Measurements from ENCODE around the gene LRMDA. TPM values are rescaled to one million over a fixed set of nuclear protein-coding genes. Genes with fewer than 3 reads are reported as not detected.

Gene LRMDA
- total and polyA plus RNA-seq, 2 of the 4 experiments (the other 2 are of a cell fraction): 0.07 TPM; not detected in 1

DNA sequence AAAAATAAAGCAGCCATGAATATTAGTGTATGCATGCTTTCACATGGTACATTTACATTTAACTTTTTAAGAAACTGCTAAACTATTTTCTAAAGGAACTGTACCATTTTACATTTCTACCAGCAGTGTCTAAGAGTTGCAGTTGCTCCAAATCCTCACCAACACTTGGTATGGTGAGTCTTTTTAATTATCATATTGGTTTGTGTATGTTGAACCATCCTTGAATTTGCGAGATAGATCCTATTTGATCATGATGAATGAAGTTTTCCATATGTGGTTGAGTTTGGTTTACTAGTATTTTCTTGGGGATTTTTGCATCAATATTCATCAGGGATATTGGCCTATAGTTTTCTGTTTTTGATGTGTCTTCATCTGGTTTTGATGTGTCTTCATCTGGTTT is 1057.2 kb downstream of the LRMDA start:
- CTCF ChIA-PET: no interaction called here
- TF ChIP-seq MAZ (IDR thresholded peaks at IDR 0.05; ENCODE audit: borderline replicate concordance, low read depth, low read length) (no peak), CHD1 (IDR thresholded peaks at IDR 0.05; ENCODE audit: low read depth, low read length) (no peak), RCOR1 (IDR thresholded peaks at IDR 0.05; ENCODE audit: insufficient replicate concordance, low read length) (no peak), RAD21 (IDR thresholded peaks at IDR 0.05; ENCODE audit: low read length) (no peak), BHLHE40 (IDR thresholded peaks at IDR 0.05; ENCODE audit: low read depth, low read length) (no peak), CEBPB (IDR thresholded peaks at IDR 0.05; ENCODE audit: low read depth, low read length) (no peak), MXI1 (IDR thresholded peaks at IDR 0.05; ENCODE audit: borderline replicate concordance, low read depth, low read length) (no peak), POLR2A (IDR thresholded peaks at IDR 0.05; ENCODE audit: low read depth, low read length) (no peak), MAFK (IDR thresholded peaks at IDR 0.05; ENCODE audit: low read depth, low read length) (no peak), NFE2L2 (IDR thresholded peaks at IDR 0.05; ENCODE audit: low read depth, low read length) (no peak), RFX5 (IDR thresholded peaks at IDR 0.05; ENCODE audit: low read depth, low read length) (no peak), SMC3 (IDR thresholded peaks at IDR 0.05; ENCODE audit: low read depth, low read length) (no peak), FOS (IDR thresholded peaks at IDR 0.05; ENCODE audit: low read depth, low read length) (no peak)
- TF ChIP-seq, protein P1, sequence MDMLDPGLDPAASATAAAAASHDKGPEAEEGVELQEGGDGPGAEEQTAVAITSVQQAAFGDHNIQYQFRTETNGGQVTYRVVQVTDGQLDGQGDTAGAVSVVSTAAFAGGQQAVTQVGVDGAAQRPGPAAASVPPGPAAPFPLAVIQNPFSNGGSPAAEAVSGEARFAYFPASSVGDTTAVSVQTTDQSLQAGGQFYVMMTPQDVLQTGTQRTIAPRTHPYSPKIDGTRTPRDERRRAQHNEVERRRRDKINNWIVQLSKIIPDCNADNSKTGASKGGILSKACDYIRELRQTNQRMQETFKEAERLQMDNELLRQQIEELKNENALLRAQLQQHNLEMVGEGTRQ (IDR thresholded peaks at IDR 0.05; ENCODE audit: low read depth, low read length): no peak
- TF ChIP-seq, protein P2, sequence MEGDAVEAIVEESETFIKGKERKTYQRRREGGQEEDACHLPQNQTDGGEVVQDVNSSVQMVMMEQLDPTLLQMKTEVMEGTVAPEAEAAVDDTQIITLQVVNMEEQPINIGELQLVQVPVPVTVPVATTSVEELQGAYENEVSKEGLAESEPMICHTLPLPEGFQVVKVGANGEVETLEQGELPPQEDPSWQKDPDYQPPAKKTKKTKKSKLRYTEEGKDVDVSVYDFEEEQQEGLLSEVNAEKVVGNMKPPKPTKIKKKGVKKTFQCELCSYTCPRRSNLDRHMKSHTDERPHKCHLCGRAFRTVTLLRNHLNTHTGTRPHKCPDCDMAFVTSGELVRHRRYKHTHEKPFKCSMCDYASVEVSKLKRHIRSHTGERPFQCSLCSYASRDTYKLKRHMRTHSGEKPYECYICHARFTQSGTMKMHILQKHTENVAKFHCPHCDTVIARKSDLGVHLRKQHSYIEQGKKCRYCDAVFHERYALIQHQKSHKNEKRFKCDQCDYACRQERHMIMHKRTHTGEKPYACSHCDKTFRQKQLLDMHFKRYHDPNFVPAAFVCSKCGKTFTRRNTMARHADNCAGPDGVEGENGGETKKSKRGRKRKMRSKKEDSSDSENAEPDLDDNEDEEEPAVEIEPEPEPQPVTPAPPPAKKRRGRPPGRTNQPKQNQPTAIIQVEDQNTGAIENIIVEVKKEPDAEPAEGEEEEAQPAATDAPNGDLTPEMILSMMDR (conservative IDR thresholded peaks at IDR 0.05; ENCODE audit: low read depth, low read length): no peak
- TF ChIP-seq, protein P3, sequence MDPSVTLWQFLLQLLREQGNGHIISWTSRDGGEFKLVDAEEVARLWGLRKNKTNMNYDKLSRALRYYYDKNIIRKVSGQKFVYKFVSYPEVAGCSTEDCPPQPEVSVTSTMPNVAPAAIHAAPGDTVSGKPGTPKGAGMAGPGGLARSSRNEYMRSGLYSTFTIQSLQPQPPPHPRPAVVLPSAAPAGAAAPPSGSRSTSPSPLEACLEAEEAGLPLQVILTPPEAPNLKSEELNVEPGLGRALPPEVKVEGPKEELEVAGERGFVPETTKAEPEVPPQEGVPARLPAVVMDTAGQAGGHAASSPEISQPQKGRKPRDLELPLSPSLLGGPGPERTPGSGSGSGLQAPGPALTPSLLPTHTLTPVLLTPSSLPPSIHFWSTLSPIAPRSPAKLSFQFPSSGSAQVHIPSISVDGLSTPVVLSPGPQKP (IDR thresholded peaks at IDR 0.05; ENCODE audit: borderline replicate concordance, low read depth, low read length): no peak
- WGBS, 2 experiments (ENCODE audit: extremely low coverage in 2 of 2, insufficient read length in 1 of 2): no CpG with 5 or more reads among the region's 1 CpG

More for the DNA sequence above, 1057.2 kb downstream of the LRMDA start:
- H3K4ac ChIP-seq (ENCODE audit: low read depth, low read length): no peak overlapping the region
- H3K9me1 ChIP-seq (ENCODE audit: insufficient read depth, low read length): no peaks in the 10 kb centered on the region
- H4K91ac ChIP-seq (ENCODE audit: insufficient read depth, low read depth, low read length): no peak overlapping the region
- H3K4me1 ChIP-seq (ENCODE audit: control insufficient read depth, insufficient read depth, low read length): no peaks in the 10 kb centered on the region
- no peak overlapping the region for H3K9ac ChIP-seq (ENCODE audit: low read depth, low read length)
- H2AK5ac ChIP-seq (ENCODE audit: low read depth, low read length): no peak overlapping the region
- no TSS peak for BruUV-seq (replicated peaks)
- no peak overlapping the region for H3K4me3 ChIP-seq (ENCODE audit: insufficient read depth, low read depth, low read length)
- H3K4me2 ChIP-seq (ENCODE audit: low read depth, low read length): no peak overlapping the region
- H2AFZ ChIP-seq (replicated peaks; ENCODE audit: low read length, poor library complexity): no peak overlapping the region
- no peak overlapping the region for H3K27ac ChIP-seq (ENCODE audit: insufficient read depth, low read length)
- H4K8ac ChIP-seq (ENCODE audit: low read depth in 2 of 2, low read length in 2 of 2): no peak overlapping the region
- no peak overlapping the region for H2AK9ac ChIP-seq (replicated peaks; ENCODE audit: low read depth, low read length, poor library complexity)
- no peaks in the 10 kb centered on the region for H3K79me1 ChIP-seq (ENCODE audit: low read depth in 1 of 2, low read length in 2 of 2)
- no peak overlapping the region for H3K18ac ChIP-seq (ENCODE audit: low read depth, low read length)
- no peaks in the 10 kb centered on the region for H3K36me3 ChIP-seq (ENCODE audit: control insufficient read depth, insufficient read depth, low read length)
- no peak overlapping the region for H3K56ac ChIP-seq (ENCODE audit: extremely low read depth, insufficient read depth, low read length)
- in situ Hi-C loops (cut with MboI; ENCODE audit: low sequenced_read_pairs) (no loop called here), dilution Hi-C loops (cut with HindIII; ENCODE audit: low sequenced_read_pairs, unreplicated experiment) (no loop called here), intact Hi-C loops (cut with micrococcal nuclease) (no loop called here)
- H2BK5ac ChIP-seq (ENCODE audit: low read depth, low read length, poor library complexity, severe bottlenecking): no peak overlapping the region
- H3K27me3 ChIP-seq (ENCODE audit: control insufficient read depth, insufficient read depth, low read length): no peaks in the 10 kb centered on the region
- no peak overlapping the region for H2BK15ac ChIP-seq (ENCODE audit: low read depth, low read length)
- H3K14ac ChIP-seq (replicated peaks; ENCODE audit: low read depth, low read length): no peak overlapping the region
- H4K5ac ChIP-seq (ENCODE audit: low read depth, low read length): no peak overlapping the region
- no peak overlapping the region for H3K23ac ChIP-seq (ENCODE audit: low read depth, low read length)
- DNase-seq (no peak), ATAC-seq (ENCODE audit: low read depth) (no peak)
- POLR2A ChIA-PET (ENCODE audit: unreplicated experiment): no interaction called here
- no peaks in the 10 kb centered on the region for H4K20me1 ChIP-seq (ENCODE audit: insufficient read depth, low read length)
- no peak overlapping the region for H2BK120ac ChIP-seq (ENCODE audit: low read depth, low read length)
- no peak overlapping the region for H2BK20ac ChIP-seq (ENCODE audit: low read depth, low read length)
- peaks cover 9% of the 10 kb centered on the region for H3K9me3 ChIP-seq (ENCODE audit: control insufficient read depth, insufficient read depth, low read length)

All from IMR-90 (cell line).